Skeletal muscle tissue (tissue), 4 donors: ENCODE results near the gene L2HGDH. TPM values are rescaled to one million over a fixed set of nuclear protein-coding genes. Genes with fewer than 3 reads are reported as not detected.

Source experiments
- H3K27ac ChIP-seq: one replicate; pipeline ENCODE4 v1.7.0; 2013; ENCODE audit warnings: mild to moderate bottlenecking, low read depth, low read length, inconsistent platforms
- H3K27me3 ChIP-seq, 3 donors: one replicate each; pipeline ENCODE4 v1.7.0; 2013; ENCODE audit warnings: low read length in 3 of 3; ENCODE audit not compliant: control insufficient read depth in 3 of 3, insufficient read depth in 3 of 3
- H3K36me3 ChIP-seq, 3 donors: one replicate each; pipeline ENCODE4 v1.7.0; 2013; ENCODE audit warnings: low read length in 3 of 3; ENCODE audit not compliant: control insufficient read depth in 3 of 3, insufficient read depth in 3 of 3
- H3K4me1 ChIP-seq, 3 donors: one replicate each; pipeline ENCODE4 v1.7.0; 2013; ENCODE audit warnings: low read length in 3 of 3, mild to moderate bottlenecking in 3 of 3; ENCODE audit not compliant: control insufficient read depth in 3 of 3, insufficient read depth in 3 of 3
- H3K4me3 ChIP-seq, 3 donors: one replicate each; pipeline ENCODE4 v1.7.0; 2013; ENCODE audit warnings: low read length in 3 of 3
- H3K9ac ChIP-seq, 3 donors: one replicate each; pipeline ENCODE4 v1.7.0; 2013; ENCODE audit warnings: low read length in 3 of 3, mild to moderate bottlenecking in 3 of 3, moderate library complexity in 2 of 3, low read depth in 1 of 3
- H3K9me3 ChIP-seq, 3 donors: one replicate each; pipeline ENCODE4 v1.7.0; 2013; ENCODE audit warnings: low read length in 3 of 3; ENCODE audit not compliant: control insufficient read depth in 3 of 3
- total RNA-seq: library from RNA; depleted of rRNA; stranded (reverse); fragments of >200 nt; gene quantifications from one replicate; pipeline ENCODE4 v1.2.3, GENCODE V29; 2014
- donor health status: Osteomylitis.

The L2HGDH gene
- total RNA-seq, 1 donor from 2014 or later: 8.4 TPM

GRCh38 chr14:50340963-50341362 is 28.9 kb upstream of the L2HGDH start:
- Histone ChIP-seq H3K27ac (no peak overlapping the region), H3K36me3 (no peaks in the 10 kb centered on the region), H3K27me3 (no peaks in the 10 kb centered on the region), H3K4me1 (peaks cover 6 to 19% (median 10%) of the 10 kb centered on the region in 3 donors), H3K4me3 (no peak overlapping the region), H3K9ac (no peak overlapping the region), H3K9me3 (no peaks in the 10 kb centered on the region)

DNA sequence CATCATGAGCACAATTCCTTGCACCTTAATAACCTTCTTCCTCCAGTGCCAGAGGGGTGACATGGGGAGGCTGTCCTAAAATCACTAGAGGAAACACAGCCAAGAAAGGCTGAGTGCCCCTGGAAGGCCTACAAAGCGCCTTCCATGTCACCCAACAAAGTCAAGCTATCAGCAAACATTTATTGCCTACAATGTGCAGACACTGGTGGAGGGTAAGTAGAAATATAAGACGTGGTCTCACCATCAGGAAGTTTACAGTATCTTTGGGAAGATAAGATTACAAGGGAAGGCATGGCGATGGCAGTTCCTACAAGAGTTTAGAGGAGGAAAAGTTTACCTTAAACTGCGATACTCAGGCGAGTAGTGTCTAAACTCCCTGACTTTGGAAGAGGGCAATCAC is 28.0 kb upstream of the L2HGDH start:
- H3K36me3 ChIP-seq: no peaks in the 10 kb centered on the region
- no peaks in the 10 kb centered on the region for H3K27me3 ChIP-seq
- no peak overlapping the region for H3K9ac ChIP-seq
- H3K4me1 ChIP-seq: peaks cover 13 to 28% (median 16%) of the 10 kb centered on the region in 3 donors
- H3K9me3 ChIP-seq: no peaks in the 10 kb centered on the region
- H3K4me3 ChIP-seq: no peak overlapping the region
- H3K27ac ChIP-seq: no peak overlapping the region

- no peaks in the 10 kb centered on the region for H3K36me3 ChIP-seq
- H3K4me1 ChIP-seq: peaks cover 15 to 31% (median 16%) of the 10 kb centered on the region in 3 donors
- H3K27me3 ChIP-seq: no peaks in the 10 kb centered on the region
- no peak overlapping the region for H3K27ac ChIP-seq
- H3K4me3 ChIP-seq: no peak overlapping the region
- H3K9me3 ChIP-seq: no peaks in the 10 kb centered on the region
- no peak overlapping the region for H3K9ac ChIP-seq
These were observed 27.3 kb upstream of the L2HGDH start for GRCh38 chr14:50339178-50339804.

DNA sequence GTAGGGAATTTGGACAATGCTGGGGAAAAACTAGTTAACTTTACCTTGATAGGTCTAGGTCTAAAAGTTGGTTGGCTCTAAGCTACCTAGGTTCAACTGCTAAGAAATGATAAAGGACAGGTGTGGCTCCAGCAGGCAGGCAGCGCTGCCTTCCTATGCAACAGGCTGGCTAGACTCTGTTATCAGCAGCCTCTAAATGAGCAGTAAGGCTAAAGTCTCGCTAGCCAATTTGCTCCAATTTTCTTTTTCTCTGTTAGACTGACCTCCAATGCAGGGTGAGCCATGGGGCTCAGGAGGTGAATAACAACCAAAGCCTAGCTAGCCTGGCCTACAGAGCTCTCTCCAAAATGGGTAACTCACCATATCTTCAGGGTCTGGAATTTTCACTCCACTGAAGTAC is 26.6 kb upstream of the L2HGDH start:
- no peaks in the 10 kb centered on the region for H3K9me3 ChIP-seq
- H3K27ac ChIP-seq: no peak overlapping the region
- H3K9ac ChIP-seq: no peak overlapping the region
- H3K4me1 ChIP-seq: peaks cover 15 to 26% (median 16%) of the 10 kb centered on the region in 3 donors
- no peaks in the 10 kb centered on the region for H3K36me3 ChIP-seq
- no peaks in the 10 kb centered on the region for H3K27me3 ChIP-seq
- no peak overlapping the region for H3K4me3 ChIP-seq

- H3K4me3 ChIP-seq: peak overlapping the region in 1 of 3 donors; percentile 54
- peak overlapping the region in 1 of 3 donors; percentile 25 for H3K9ac ChIP-seq
- peaks cover 0 to 8% (median 2%) of the 10 kb centered on the region in 3 donors for H3K36me3 ChIP-seq
- H3K27me3 ChIP-seq: no peaks in the 10 kb centered on the region
- H3K27ac ChIP-seq: peak overlapping the region; percentile 74
- no peaks in the 10 kb centered on the region for H3K9me3 ChIP-seq
- H3K4me1 ChIP-seq: peaks cover 12 to 21% (median 14%) of the 10 kb centered on the region in 3 donors
These were observed 24.2 kb upstream of the L2HGDH start for GRCh38 chr14:50335989-50336824.

DNA sequence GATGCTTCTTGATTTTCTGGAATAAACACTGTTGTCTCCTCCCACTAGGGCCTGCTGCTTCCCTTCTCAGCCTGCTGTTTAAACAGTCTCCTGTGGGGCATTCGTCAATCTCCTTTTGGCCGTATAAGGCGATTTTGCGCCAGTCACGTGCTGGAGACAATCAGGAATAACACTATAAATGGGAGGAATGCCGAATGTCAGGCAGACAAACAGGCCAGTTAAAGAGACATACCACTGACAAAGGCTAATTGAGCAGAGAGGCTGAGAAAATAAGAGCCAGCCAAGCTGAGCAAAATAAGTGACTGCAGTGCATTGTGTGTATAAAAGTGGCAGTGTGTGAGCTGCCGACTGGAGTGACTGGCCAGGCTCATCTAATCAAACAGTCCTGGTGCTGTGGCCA is 23.4 kb upstream of the L2HGDH start:
- Histone ChIP-seq H3K27ac (peak overlapping the region; percentile 74), H3K4me1 (peaks cover 12 to 21% (median 14%) of the 10 kb centered on the region in 3 donors), H3K4me3 (no peak overlapping the region), H3K36me3 (peaks cover 0 to 9% (median 4%) of the 10 kb centered on the region in 3 donors), H3K9ac (no peak overlapping the region), H3K9me3 (no peaks in the 10 kb centered on the region), H3K27me3 (no peaks in the 10 kb centered on the region)

- Histone ChIP-seq H3K36me3 (peaks cover 0 to 13% (median 6%) of the 10 kb centered on the region in 3 donors), H3K4me3 (no peak overlapping the region), H3K9me3 (no peaks in the 10 kb centered on the region), H3K9ac (no peak overlapping the region), H3K27ac (no peak overlapping the region), H3K4me1 (peaks cover 12 to 21% (median 14%) of the 10 kb centered on the region in 3 donors), H3K27me3 (no peaks in the 10 kb centered on the region)
These were observed 22.2 kb upstream of the L2HGDH start for GRCh38 chr14:50334211-50334610.

- Histone ChIP-seq H3K9ac (no peak overlapping the region), H3K27me3 (no peaks in the 10 kb centered on the region), H3K4me1 (peaks cover 12 to 21% (median 14%) of the 10 kb centered on the region in 3 donors), H3K9me3 (no peaks in the 10 kb centered on the region), H3K4me3 (no peak overlapping the region), H3K36me3 (peaks cover 0 to 13% (median 6%) of the 10 kb centered on the region in 3 donors), H3K27ac (no peak overlapping the region)
These were observed 21.0 kb upstream of the L2HGDH start for GRCh38 chr14:50333014-50333509.

GRCh38 chr14:50331596-50331995 is 19.6 kb upstream of the L2HGDH start:
- H3K27ac ChIP-seq: no peak overlapping the region
- peaks cover 12 to 21% (median 14%) of the 10 kb centered on the region in 3 donors for H3K4me1 ChIP-seq
- H3K27me3 ChIP-seq: no peaks in the 10 kb centered on the region
- H3K36me3 ChIP-seq: peaks cover 0 to 13% (median 8%) of the 10 kb centered on the region in 3 donors
- no peaks in the 10 kb centered on the region for H3K9me3 ChIP-seq
- H3K4me3 ChIP-seq: no peak overlapping the region
- no peak overlapping the region for H3K9ac ChIP-seq
